ENCODE results near the gene BIRC2. TPM values are rescaled to one million over a fixed set of nuclear protein-coding genes. Genes with fewer than 3 reads are reported as not detected.

The BIRC2 gene
- total RNA-seq, 1 experiment from 2014 or later: 32.3 TPM

DNA sequence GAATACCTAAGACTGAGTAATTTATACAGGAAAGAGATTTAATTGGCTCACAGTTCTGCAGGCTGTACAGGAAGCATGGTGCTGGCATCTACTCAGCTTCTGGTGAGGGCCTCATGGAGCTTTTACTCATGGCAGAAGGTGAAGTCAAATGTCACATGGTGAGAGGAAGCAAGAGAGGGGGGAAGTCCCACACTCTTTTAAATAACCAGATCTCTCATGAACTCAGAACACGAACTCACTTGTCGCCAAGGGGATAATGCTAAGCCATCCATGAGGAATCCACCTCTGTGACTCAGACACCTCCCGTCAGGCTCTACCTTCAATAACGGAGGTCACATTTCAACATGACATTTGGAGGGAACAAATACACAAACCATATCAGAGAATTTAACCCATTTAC, 42.2 kb downstream of the BIRC2 start:
- in situ Hi-C loops (cut with HindIII; ENCODE audit: low pct_unique_long_range_greater_than_20kb, low sequenced_read_pairs): no loop called here
- no peak for DNase-seq (ENCODE audit: low read depth, low spot score)

GRCh38 chr11:102390667-102391465, 43.9 kb downstream of the BIRC2 start:
- DNase-seq (ENCODE audit: low read depth, low spot score): peak; percentile 71
- in situ Hi-C loops (cut with HindIII; ENCODE audit: low pct_unique_long_range_greater_than_20kb, low sequenced_read_pairs): no loop called here

DNA sequence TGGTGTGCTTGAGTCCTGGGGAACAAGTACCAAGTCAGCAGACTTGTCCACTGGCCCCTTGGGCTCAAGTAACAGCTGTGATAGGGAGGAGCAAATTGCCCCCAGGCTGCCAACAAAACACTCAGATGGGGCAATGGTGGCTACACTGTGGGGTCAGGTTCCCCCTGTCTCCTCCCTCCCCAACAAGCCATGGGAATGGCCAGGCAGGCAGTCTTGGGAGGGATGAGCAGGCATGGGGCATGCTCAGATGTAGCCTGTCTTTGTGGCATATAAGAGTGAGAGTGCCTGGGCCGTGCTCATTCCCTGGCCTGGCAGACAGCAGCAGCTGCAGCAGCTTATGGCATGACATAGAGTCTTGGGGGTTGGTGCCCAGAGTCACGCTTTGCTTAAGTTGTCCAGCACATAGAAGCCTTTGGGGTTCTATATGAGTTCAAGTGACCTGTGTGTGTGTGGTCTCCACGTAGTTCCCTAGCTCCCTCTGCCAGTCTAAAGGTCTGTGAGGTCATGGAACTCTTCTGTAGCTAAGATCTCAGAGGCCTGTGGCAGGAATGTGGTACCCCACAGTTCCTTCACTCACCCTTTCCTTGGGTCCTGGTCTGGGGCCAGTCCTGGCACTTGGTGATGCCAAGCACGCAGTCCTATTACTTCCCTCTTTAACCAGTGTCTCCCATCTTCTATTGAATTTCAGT, 44.7 kb downstream of the BIRC2 start:
- in situ Hi-C loops (cut with HindIII; ENCODE audit: low pct_unique_long_range_greater_than_20kb, low sequenced_read_pairs): no loop called here
- DNase-seq (ENCODE audit: low read depth, low spot score): no peak

DNA sequence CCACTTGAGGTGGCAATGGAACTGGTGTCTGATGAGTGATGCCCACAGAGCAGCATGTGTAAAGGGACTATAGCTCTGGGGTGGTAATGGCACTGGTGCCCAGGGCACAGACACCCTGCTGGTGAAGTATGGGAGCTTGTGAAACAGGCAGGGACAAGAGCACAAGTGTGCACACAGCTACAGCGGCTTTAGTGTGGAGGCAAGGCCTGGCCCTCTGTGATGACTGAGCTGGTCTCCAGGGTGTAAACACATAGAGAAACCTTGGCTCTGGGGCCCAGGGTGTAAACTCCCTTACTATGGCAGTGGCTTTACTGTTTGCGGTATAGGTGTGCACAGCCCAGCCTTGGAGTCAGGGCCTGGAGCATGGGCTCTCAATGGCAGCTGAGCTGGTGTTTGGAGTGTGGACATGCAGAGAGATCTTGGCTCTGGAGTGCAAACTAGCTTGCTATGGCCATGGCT, 46.3 kb downstream of the BIRC2 start:
- in situ Hi-C loops (cut with HindIII; ENCODE audit: low pct_unique_long_range_greater_than_20kb, low sequenced_read_pairs): no loop called here
- DNase-seq (ENCODE audit: low read depth, low spot score): no peak

DNA sequence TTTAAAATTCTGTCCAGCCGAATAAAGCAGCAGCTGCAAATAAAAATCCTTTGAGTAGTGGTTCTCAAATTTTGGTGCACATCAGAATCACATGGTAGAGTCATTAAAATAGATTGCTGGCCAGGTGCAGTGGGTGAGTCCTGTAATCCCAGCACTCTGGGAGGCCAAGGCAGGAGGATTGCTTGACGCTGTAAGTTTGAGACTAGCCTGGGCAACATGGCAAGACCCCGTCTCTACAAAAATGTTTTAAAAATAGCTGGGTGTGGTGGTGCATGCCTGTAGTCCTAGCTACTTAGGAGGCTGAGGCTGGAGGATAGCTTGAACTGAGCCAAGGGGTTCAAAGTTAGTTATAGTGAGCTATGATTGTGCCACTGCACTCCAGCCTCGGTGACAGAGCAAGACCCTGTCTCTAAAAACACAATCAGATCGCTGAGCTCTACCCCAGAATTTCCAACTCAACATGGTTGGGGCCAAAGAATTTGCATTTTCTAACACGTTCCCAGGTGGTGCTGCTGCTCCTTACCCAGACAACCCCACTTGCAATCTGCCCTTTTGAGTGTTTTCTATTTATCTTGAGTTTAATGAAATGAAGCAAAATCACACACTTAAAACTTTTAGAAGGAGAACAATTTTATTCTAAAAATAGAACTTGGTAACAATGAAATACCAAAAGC, 48.8 kb downstream of the BIRC2 start:
- no peak for DNase-seq (ENCODE audit: low read depth, low spot score)
- in situ Hi-C loops (cut with HindIII; ENCODE audit: low pct_unique_long_range_greater_than_20kb, low sequenced_read_pairs): no loop called here

DNA sequence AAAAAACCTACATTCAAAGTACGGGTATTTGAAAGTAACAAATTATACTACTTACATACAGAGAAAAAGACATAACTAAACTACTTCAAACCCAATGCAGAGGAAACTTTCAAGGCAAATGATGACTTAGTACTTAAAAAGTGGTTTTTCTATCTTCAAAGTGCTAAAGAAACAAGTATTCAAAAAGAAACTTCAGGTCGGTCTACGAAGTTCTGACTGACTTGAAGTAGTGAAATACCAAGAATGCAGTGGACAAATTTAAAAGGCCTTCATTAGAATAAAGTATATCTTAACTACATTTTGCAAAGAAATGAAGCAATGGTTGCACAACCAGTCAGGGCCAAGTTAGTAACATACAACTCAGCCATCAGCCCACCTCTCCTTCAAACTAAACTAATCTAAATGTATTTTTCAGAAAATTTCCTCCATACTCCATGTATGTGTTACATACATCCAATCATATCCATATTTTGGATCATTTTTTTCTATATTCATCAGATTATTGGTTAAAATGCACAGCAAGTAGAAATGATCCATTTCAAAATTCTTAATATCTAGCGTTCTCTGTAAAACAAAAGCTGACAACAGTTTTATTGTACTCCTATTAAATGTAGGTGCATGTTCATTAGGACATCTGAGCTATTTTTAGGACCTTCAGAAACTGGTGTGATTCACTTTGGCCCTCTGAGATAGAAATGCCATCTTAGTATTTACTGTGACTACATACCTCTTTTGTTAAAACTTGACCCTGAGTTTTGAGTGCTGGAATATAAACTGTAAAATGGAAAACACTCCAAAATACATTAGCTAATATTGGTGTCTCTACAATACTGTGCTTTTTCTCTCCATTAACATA, 49.9 kb downstream of the BIRC2 start:
- in situ Hi-C loops (cut with HindIII; ENCODE audit: low pct_unique_long_range_greater_than_20kb, low sequenced_read_pairs): no loop called here
- DNase-seq (ENCODE audit: low read depth, low spot score): no peak

- in situ Hi-C loops (cut with HindIII; ENCODE audit: low pct_unique_long_range_greater_than_20kb, low sequenced_read_pairs): no loop called here
- no peak for DNase-seq (ENCODE audit: low read depth, low spot score)
Observed at GRCh38 chr11:102398297-102398696, 51.3 kb downstream of the BIRC2 start.

- in situ Hi-C loops (cut with HindIII; ENCODE audit: low pct_unique_long_range_greater_than_20kb, low sequenced_read_pairs): no loop called here
- no peak for DNase-seq (ENCODE audit: low read depth, low spot score)
Observed at GRCh38 chr11:102399189-102399588, 52.2 kb downstream of the BIRC2 start.

DNA sequence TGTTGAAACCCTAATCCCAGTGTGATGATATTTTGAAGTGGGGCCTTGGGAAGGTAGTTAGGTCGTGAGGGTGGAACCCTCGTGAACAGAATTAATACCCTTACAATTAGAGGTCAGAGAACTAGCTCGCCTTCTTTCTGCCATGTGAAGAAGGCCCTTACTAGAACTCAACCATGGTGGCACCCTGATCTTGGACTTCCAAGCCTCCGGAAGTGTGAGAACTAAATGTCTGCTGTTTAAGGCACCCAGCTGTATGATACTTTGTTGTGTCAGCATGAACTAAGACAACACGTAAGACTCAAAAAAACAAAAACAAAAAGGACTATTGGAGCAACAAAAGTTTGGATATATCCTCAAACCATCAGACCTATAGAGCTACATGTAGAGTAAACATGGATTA, 53.6 kb downstream of the BIRC2 start:
- DNase-seq (ENCODE audit: low read depth, low spot score): no peak
- in situ Hi-C loops (cut with HindIII; ENCODE audit: low pct_unique_long_range_greater_than_20kb, low sequenced_read_pairs): no loop called here

DNA sequence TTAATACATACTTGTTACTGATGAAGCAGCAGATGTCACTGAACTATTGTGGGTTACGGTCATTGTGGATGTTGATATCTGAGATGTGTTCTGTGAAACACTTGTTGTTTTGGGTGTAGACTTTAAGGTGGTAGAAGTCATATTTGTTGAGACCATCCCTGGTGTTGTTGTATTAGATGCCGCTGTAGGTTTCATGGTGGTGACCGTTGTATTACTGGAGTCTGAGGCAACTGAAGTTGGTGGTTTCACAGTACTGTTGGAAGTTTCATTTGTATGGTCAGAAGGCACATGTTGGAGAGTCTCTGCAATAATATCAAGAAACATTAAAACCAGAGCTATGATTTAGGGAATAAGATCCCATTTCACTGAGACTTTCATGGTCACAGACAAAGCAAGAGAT, 54.9 kb downstream of the BIRC2 start:
- in situ Hi-C loops (cut with HindIII; ENCODE audit: low pct_unique_long_range_greater_than_20kb, low sequenced_read_pairs): no loop called here
- DNase-seq (ENCODE audit: low read depth, low spot score): no peak

DNA sequence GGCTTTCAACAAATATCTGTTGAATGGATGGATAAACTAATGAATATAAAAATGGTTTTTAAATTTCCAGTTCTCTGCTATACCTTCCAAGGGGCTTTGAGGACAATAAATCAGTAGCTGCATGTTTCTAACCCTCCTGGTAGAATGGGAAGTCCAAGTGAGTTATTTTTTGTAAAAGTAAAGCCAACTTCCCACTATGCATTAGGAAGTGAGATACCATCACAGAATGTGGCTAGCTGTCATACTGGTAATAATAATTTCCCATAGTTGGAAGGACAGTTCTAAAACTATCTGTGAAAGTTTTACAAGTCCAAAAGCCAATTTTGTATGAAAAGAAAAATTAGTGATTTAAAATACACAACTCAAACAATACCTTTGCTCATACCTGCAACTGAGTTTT, 55.5 kb downstream of the BIRC2 start:
- in situ Hi-C loops (cut with HindIII; ENCODE audit: low pct_unique_long_range_greater_than_20kb, low sequenced_read_pairs): no loop called here
- DNase-seq (ENCODE audit: low read depth, low spot score): no peak

DNA sequence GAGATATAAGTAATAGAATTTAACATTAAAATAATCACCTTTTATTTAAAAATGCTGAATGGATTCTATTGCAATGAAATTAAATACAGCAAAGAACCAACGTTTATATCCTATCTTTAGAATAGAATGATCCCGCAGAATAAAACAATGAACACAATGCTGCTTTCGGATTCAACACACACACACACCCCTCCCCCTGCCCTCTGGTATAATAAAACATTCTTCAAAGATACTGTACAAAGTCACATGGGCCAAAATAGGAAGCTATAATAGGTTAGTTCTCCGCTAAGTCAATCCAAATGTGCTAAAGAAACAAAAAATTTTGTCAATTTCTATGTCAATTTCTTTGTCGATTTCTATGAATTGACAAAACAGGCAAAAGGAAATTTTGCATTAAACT, 58.5 kb downstream of the BIRC2 start:
- in situ Hi-C loops (cut with HindIII; ENCODE audit: low pct_unique_long_range_greater_than_20kb, low sequenced_read_pairs): no loop called here
- DNase-seq (ENCODE audit: low read depth, low spot score): no peak

- in situ Hi-C loops (cut with HindIII; ENCODE audit: low pct_unique_long_range_greater_than_20kb, low sequenced_read_pairs): no loop called here
Observed at GRCh38 chr11:102406099-102406498, 59.1 kb downstream of the BIRC2 start.

DNA sequence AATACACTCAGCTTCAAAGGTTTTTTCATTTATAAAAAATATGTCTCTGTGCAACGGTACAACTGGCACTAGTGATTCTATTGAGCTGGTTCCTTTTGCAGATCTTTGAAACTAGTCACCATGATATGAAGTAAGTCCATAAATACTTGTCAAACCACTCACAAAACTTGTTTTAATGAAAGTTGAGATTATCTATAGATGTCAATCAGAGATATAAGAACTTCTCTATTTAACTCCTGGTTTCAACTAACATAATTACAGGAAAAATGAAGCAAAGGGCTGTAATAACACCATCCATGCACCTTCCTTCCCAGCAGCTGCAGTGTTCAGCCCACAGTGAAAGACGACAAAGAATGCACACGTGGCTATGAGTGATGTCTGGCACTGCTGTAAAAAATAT, 60.9 kb downstream of the BIRC2 start:
- DNase-seq (ENCODE audit: low read depth, low spot score): no peak
- in situ Hi-C loops (cut with HindIII; ENCODE audit: low pct_unique_long_range_greater_than_20kb, low sequenced_read_pairs): no loop called here

More at GRCh38 chr11:102406099-102406498, 59.1 kb downstream of the BIRC2 start:
- no peak for DNase-seq (ENCODE audit: low read depth, low spot score)

GRCh38 chr11:102408339-102408738, 61.3 kb downstream of the BIRC2 start:
- no peak for DNase-seq (ENCODE audit: low read depth, low spot score)
- in situ Hi-C loops (cut with HindIII; ENCODE audit: low pct_unique_long_range_greater_than_20kb, low sequenced_read_pairs): no loop called here

DNA sequence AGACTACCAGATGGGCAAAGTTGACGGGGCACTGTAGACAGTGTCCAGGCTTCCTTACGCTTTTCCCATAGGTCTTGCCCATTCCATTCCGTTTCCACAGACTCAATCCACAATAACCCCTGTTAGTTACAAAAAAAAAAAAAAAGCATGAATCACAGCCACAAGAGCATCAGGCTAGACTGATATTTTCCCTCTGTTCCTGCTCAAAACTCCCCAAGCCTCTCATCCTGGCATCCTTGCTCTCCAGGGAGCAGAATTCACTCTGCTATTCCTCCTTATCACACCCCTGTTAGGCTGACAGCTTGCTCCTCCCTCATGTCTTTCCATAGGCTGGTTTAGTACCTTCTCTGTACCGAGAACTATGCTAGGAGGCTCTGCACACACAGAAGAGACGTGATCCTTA, 63.4 kb downstream of the BIRC2 start:
- in situ Hi-C loops (cut with HindIII; ENCODE audit: low pct_unique_long_range_greater_than_20kb, low sequenced_read_pairs): no loop called here
- DNase-seq (ENCODE audit: low read depth, low spot score): no peak

DNA sequence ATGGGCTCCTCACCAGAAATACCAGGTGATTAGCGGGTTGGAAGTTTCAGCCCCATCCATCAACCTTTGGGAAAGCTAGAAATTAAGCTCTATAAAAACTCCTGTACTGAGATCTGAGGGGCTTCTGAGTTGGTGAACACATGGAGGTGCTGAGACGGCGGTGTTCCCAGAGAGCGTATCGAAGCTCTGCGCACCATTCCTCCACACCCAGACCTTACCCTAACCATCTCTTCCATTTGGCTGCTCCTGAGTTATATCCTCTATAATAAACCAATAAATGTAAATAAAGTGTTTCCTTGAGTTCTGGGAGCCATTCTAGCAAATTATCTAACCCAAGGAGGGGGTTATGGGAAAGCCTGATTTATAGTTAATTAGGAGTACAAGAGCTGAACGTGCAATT, 64.1 kb downstream of the BIRC2 start:
- in situ Hi-C loops (cut with HindIII; ENCODE audit: low pct_unique_long_range_greater_than_20kb, low sequenced_read_pairs): no loop called here
- DNase-seq (ENCODE audit: low read depth, low spot score): no peak

- DNase-seq (ENCODE audit: low read depth, low spot score): no peak
- in situ Hi-C loops (cut with HindIII; ENCODE audit: low pct_unique_long_range_greater_than_20kb, low sequenced_read_pairs): no loop called here
Observed at GRCh38 chr11:102413497-102413896, 66.5 kb downstream of the BIRC2 start.

All from SK-MEL-5 (cell line).